ENCODE data around the gene VWF.

DNA sequence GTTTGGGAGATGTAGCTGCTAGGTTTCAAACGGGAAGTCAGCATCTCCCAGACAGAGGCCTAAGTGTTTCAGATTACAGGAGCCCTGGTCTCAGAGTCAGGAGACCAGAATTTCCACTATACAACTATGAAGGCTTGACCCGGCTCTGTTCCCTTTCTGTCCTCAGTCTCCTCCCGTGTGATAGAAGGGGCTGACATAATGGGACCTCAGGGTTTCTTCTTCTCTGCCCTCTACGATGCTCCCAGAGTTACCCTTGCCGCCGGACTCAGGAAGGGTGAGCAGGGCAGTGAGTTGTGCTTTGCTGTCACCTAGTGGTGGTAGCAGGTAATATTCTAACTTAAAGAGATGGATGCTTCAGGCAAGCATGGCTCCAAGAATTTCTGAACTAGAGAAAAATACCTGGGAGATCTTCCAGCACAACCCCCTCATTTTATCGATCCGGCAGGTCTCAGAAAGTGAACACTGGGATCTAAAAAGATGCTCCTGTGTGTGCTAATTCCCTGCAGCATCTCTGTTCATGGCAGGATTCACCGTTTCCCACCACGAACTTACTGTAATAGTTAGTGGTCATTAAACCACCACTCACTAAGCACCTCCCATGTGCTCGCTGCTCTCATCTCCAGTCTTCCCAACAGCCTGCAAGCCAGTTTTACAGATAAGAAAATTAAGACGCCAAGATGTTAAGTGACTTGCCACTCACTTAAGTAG, 84.4 kb downstream of the VWF start:
- TF ChIP-seq, protein P1, sequence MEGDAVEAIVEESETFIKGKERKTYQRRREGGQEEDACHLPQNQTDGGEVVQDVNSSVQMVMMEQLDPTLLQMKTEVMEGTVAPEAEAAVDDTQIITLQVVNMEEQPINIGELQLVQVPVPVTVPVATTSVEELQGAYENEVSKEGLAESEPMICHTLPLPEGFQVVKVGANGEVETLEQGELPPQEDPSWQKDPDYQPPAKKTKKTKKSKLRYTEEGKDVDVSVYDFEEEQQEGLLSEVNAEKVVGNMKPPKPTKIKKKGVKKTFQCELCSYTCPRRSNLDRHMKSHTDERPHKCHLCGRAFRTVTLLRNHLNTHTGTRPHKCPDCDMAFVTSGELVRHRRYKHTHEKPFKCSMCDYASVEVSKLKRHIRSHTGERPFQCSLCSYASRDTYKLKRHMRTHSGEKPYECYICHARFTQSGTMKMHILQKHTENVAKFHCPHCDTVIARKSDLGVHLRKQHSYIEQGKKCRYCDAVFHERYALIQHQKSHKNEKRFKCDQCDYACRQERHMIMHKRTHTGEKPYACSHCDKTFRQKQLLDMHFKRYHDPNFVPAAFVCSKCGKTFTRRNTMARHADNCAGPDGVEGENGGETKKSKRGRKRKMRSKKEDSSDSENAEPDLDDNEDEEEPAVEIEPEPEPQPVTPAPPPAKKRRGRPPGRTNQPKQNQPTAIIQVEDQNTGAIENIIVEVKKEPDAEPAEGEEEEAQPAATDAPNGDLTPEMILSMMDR (IDR thresholded peaks at IDR 0.05 in 4 of 5, conservative IDR thresholded peaks at IDR 0.05 in 1 of 5), result peak; percentile 78 to 87 (median 83)
- no peak for TF ChIP-seq POLR2A (IDR thresholded peaks at IDR 0.05)

All from gastrocnemius medialis (tissue), 4 donors.